ENCODE data around the gene TDRD6. TPM values are rescaled to one million over a fixed set of nuclear protein-coding genes. Genes with fewer than 3 reads are reported as not detected.

Gene TDRD6
- total RNA-seq, 1 experiment from 2014 or later: 0.07 TPM

- ChIA-PET POLR2A (ENCODE audit: unreplicated experiment) (interaction anchor here (0.6 kb wide), 1 partner anchor 185 kb away, joined by 4 read pairs; no protein-coding TSS in a partner anchor), CTCF (interaction anchor here (0.7 to 1.5 kb wide), 2 partner anchors 76 to 144 kb away, joined by 3 to 9 read pairs; no protein-coding TSS in a partner anchor)
- H3K4me1 ChIP-seq (ENCODE audit: insufficient read depth, low read length): peaks cover 10% of the 10 kb centered on the region
- peak; percentile 90 for ATAC-seq
- H3K4me2 ChIP-seq (ENCODE audit: low read length): peak overlapping the region; percentile 15; the same call in 1 of the 2 replicates
- no TSS peak for BruUV-seq (replicated peaks)
- H3K9me3 ChIP-seq (ENCODE audit: low read length): no peaks in the 10 kb centered on the region
- H3K9me2 ChIP-seq (replicated peaks; ENCODE audit: low read length): no peaks in the 10 kb centered on the region
- no peaks in the 10 kb centered on the region for H3F3A ChIP-seq (ENCODE audit: low read length, unreplicated experiment)
- H2AFZ ChIP-seq (ENCODE audit: low read length): peak overlapping the region; percentile 35
- TF ChIP-seq EZH2phosphoT487 (IDR thresholded peaks at IDR 0.05; ENCODE audit: borderline replicate concordance, low read length) (no peak), EZH2 (IDR thresholded peaks at IDR 0.05; ENCODE audit: low read length, unreplicated experiment) (no peak), CTCF (conservative IDR thresholded peaks at IDR 0.05; ENCODE audit: low read depth, low read length) (peak; percentile 76)
- no peaks in the 10 kb centered on the region for H4K20me1 ChIP-seq (ENCODE audit: low read length)
- H3K9ac ChIP-seq (ENCODE audit: low read length): no peak overlapping the region
- no peaks in the 10 kb centered on the region for H3K79me2 ChIP-seq (ENCODE audit: low read length)
- no peaks in the 10 kb centered on the region for H3K27me3 ChIP-seq (ENCODE audit: low read length)
- intact Hi-C loops (cut with micrococcal nuclease): loop anchor here (1.0 to 5.0 kb wide), 5 partner anchors 77 to 342 kb away; no protein-coding TSS in a partner anchor
- no peak overlapping the region for H3K4me3 ChIP-seq (ENCODE audit: low read length)
- no peaks in the 10 kb centered on the region for H3K36me3 ChIP-seq (ENCODE audit: low read depth, low read length)
- peak; percentile 80 for DNase-seq
- H3K27ac ChIP-seq (ENCODE audit: low read length): no peak overlapping the region
Measured at GRCh38 chr6:46704562-46704961, 16.9 kb downstream of the TDRD6 start.

DNA sequence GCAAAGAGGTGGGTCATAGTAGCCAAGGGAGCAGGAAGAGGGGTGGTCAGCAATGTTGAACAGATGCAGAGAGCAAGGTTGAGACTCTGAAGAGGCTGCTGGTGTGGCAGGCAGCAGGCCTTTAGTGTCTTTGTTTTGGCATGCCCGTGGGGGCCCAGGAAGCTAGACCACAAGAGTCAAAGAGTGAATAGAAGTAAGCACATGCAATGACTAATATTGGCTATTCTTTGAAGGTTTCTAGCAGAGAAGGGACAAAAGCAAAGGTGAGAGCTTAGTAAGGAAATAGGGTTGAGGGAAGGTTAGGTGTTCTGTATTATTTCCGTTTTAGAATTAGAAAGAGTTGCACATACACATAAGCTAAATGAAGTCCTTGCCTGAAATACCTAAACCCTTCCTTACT is 18.8 kb downstream of the TDRD6 start:
- DNase-seq (no peak), ATAC-seq (no peak)
- no peaks in the 10 kb centered on the region for H3K79me2 ChIP-seq (ENCODE audit: low read length)
- ChIA-PET CTCF (interaction anchor here (1.0 kb wide), 1 partner anchor 27 kb away, joined by 3 read pairs; no protein-coding TSS in a partner anchor), POLR2A (ENCODE audit: unreplicated experiment) (no interaction called here)
- no TSS peak for BruUV-seq (replicated peaks)
- H3K9ac ChIP-seq (ENCODE audit: low read length): no peak overlapping the region
- no peak overlapping the region for H3K4me2 ChIP-seq (ENCODE audit: low read length)
- no peaks in the 10 kb centered on the region for H3F3A ChIP-seq (ENCODE audit: low read length, unreplicated experiment)
- H4K20me1 ChIP-seq (ENCODE audit: low read length): no peaks in the 10 kb centered on the region
- no peaks in the 10 kb centered on the region for H3K9me3 ChIP-seq (ENCODE audit: low read length)
- no peak overlapping the region for H3K4me3 ChIP-seq (ENCODE audit: low read length)
- TF ChIP-seq EZH2 (IDR thresholded peaks at IDR 0.05; ENCODE audit: low read length, unreplicated experiment) (no peak), EZH2phosphoT487 (IDR thresholded peaks at IDR 0.05; ENCODE audit: borderline replicate concordance, low read length) (no peak), CTCF (conservative IDR thresholded peaks at IDR 0.05; ENCODE audit: low read depth, low read length) (no peak)
- H3K9me2 ChIP-seq (replicated peaks; ENCODE audit: low read length): no peaks in the 10 kb centered on the region
- no peaks in the 10 kb centered on the region for H3K36me3 ChIP-seq (ENCODE audit: low read depth, low read length)
- no peaks in the 10 kb centered on the region for H3K27me3 ChIP-seq (ENCODE audit: low read length)
- H2AFZ ChIP-seq (ENCODE audit: low read length): no peak overlapping the region
- peaks cover 10% of the 10 kb centered on the region for H3K4me1 ChIP-seq (ENCODE audit: insufficient read depth, low read length)
- no peak overlapping the region for H3K27ac ChIP-seq (ENCODE audit: low read length)
- intact Hi-C loops (cut with micrococcal nuclease): no loop called here

DNA sequence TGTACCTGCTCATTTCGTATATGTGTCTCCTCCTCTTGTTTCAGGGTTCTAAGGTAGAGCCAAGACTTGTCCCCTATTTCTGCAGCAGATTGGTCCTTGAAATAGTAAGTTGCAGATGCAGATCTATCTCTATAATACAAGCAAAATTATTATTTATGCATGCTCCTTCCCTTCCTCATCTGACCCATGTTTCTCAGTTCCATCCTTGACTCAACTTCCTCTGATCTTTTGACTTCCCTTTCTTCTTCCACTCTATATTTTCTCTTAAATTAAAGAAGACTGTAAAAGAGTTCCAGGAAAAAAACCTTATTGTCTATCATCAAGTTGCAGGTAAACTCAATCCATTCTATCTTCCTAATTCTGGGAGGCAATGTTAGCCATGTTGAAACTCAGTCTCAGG is 23.8 kb downstream of the TDRD6 start:
- H3K4me3 ChIP-seq (ENCODE audit: low read length): no peak overlapping the region
- no peaks in the 10 kb centered on the region for H3K36me3 ChIP-seq (ENCODE audit: low read depth, low read length)
- no peak overlapping the region for H3K9ac ChIP-seq (ENCODE audit: low read length)
- no peak overlapping the region for H3K27ac ChIP-seq (ENCODE audit: low read length)
- no peaks in the 10 kb centered on the region for H4K20me1 ChIP-seq (ENCODE audit: low read length)
- no peaks in the 10 kb centered on the region for H3K27me3 ChIP-seq (ENCODE audit: low read length)
- H3F3A ChIP-seq (ENCODE audit: low read length, unreplicated experiment): no peaks in the 10 kb centered on the region
- intact Hi-C loops (cut with micrococcal nuclease): loop anchor here (10.0 kb wide), 1 partner anchor 583 kb away; no protein-coding TSS in a partner anchor
- ChIA-PET CTCF (no interaction called here), POLR2A (ENCODE audit: unreplicated experiment) (no interaction called here)
- BruUV-seq (replicated peaks): no TSS peak
- no peaks in the 10 kb centered on the region for H3K9me2 ChIP-seq (replicated peaks; ENCODE audit: low read length)
- ATAC-seq (no peak), DNase-seq (no peak)
- H3K79me2 ChIP-seq (ENCODE audit: low read length): no peaks in the 10 kb centered on the region
- no peaks in the 10 kb centered on the region for H3K9me3 ChIP-seq (ENCODE audit: low read length)
- H3K4me1 ChIP-seq (ENCODE audit: insufficient read depth, low read length): peaks cover 23% of the 10 kb centered on the region
- TF ChIP-seq EZH2 (IDR thresholded peaks at IDR 0.05; ENCODE audit: low read length, unreplicated experiment): no peak
- TF ChIP-seq EZH2phosphoT487 (IDR thresholded peaks at IDR 0.05; ENCODE audit: borderline replicate concordance, low read length): no peak
- TF ChIP-seq CTCF (conservative IDR thresholded peaks at IDR 0.05; ENCODE audit: low read depth, low read length): no peak
- no peak overlapping the region for H2AFZ ChIP-seq (ENCODE audit: low read length)
- no peak overlapping the region for H3K4me2 ChIP-seq (ENCODE audit: low read length)

All from PC-3 (cell line).